GM21786 (cell line): ENCODE measurements around the gene TEX12.
"Not testable (repeated sequence)": the region's sequence is repeated elsewhere in the genome, so short reads cannot be mapped to it uniquely, and the experiment has no call there.

ENCODE experiments used
- ATAC-seq: cut with Tn5 transposase; IDR thresholded peaks from one replicate; pipeline ENCODE4 v1.9.1; 2021; ENCODE audit not compliant: unreplicated experiment

Gene TEX12

GRCh38 chr11:112167145-112167544 is at the start of gene TEX12:
TEX12 (plus strand) TSS chr11:112167372; CDS start chr11:112169269, 1,897 bp downstream.
- ATAC-seq, result no peak

- ATAC-seq, result no peak
Measured at GRCh38 chr11:112118176-112118575, 49.0 kb upstream of the TEX12 start.

GRCh38 chr11:112121981-112122615 is 45.1 kb upstream of the TEX12 start:
- ATAC-seq, result no peak

- no peak for ATAC-seq
Measured at GRCh38 chr11:112123129-112123528, 44.0 kb upstream of the TEX12 start.

- no peak for ATAC-seq
Measured at GRCh38 chr11:112127056-112127455, 40.1 kb upstream of the TEX12 start.

DNA sequence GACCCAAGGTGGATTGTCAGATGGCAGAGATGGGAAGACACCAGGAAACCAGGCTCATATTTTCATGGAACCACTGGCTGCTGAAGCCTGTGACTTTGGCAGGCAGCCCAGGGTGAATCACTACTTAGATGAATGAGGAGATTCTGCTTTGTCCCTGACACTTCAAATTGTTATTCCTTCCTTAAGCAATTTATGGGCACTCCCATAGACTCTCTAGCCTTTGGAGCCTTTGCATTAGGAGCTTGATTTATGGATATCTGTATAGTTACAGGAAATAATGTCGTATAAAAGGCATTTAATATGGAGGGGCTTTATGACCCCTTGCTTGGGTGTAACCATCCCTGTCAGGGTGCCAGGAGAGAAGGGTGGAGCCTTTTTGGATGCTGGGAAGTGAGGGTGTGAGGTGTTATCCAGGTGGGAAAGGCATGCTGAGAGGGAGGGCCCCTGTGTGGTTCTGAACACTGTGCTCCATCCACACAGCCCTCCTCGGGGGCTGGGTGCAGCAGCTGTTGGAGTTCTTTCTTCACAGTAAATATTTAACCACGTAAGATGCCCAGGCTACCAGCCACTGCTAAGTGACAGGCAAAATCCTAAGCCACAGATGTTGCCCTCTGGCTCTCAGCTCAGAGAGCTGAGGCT is 38.6 kb upstream of the TEX12 start:
- no peak for ATAC-seq

DNA sequence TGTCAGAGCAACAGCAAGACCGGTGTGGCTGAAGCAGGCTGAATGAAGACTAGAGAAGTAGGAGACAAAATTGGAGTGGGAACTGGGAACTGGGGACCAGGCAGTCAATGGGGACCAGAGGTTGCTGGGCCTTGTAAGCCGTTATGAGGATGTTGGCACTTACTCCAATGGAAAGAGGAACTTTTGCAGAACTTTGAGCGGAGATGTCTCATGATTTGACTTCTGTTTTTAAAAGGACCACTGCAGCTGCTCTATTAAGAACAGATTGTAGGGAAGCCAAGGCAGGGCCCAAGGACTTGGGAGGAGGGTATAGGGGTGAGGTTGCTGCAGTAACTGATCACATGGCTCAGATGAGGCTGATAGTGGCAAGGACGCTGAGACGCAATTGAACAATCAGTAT is 37.5 kb upstream of the TEX12 start:
- ATAC-seq, result no peak

DNA sequence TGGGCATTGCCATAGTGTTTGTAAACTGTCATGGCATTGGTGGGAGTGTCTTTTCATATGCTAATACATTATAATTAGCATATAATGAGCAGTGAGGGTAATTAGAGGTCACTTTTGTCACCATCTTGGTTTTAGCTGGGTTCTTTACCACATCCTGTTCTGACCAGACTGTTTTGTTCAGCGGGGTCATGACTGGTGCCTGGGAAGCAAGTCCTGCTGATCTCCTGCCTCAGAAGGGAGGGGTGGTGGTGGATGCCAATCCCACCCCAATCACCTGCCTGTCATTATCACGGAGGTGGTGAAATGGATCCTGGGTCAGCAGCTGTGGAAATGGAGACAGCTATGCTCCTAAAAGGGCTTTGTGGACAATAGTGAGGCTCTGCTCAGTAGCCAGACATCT is 34.4 kb upstream of the TEX12 start:
- ATAC-seq, result no peak

GRCh38 chr11:112134473-112134872 is 32.7 kb upstream of the TEX12 start:
- no peak for ATAC-seq

- no peak for ATAC-seq
Measured at GRCh38 chr11:112143597-112143996, 23.6 kb upstream of the TEX12 start.

- ATAC-seq, result no peak
Measured at GRCh38 chr11:112150517-112150916, 16.7 kb upstream of the TEX12 start.

- no peak for ATAC-seq
Measured at GRCh38 chr11:112156153-112156955, 10.8 kb upstream of the TEX12 start.

GRCh38 chr11:112156956-112157766 is 10.0 kb upstream of the TEX12 start:
- no peak for ATAC-seq

DNA sequence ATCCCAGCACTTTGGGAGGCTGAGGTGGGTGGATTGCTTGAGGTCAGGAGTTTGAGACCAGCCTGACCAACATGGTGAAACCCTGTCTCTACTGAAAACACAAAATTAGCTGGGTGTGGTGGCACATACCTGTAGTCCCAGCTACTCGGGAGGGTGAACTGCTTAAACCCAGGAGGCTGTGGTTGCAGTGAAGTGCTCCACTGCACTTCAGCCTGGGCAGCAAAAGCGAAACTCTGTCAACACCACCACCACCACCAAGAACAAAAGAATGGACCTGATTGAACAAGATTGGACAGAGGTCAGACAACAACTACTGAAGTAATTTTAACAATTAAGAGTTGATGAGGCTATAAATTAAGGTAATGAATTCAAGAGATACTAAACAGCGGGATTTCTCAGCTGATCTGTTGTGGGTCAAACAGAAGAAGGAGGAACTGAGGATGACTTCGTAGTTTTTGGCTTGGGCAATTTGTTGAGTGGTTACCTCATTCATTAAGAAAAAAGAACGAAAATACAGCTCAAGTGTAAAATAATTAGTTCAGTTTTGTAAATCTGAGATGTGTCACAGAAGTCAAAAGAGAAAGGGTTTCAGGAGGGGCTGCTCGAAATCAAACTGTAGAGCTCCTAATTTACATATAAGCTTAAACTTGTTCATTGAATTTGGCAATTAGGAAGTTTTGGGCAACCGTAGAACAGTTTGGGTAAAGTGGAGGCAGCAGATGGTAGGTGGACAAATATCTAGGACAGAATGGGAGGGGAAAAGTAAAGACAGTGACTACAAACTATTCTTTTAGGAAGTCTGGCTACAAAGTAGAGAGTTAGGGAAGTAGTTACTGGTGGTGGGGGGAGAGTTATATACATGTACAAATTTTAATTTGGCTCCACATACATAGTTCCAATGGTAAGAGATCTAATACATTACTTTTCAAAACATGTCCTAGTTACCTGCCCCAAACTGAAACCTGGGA is 7.8 kb upstream of the TEX12 start:
- ATAC-seq, result no peak

DNA sequence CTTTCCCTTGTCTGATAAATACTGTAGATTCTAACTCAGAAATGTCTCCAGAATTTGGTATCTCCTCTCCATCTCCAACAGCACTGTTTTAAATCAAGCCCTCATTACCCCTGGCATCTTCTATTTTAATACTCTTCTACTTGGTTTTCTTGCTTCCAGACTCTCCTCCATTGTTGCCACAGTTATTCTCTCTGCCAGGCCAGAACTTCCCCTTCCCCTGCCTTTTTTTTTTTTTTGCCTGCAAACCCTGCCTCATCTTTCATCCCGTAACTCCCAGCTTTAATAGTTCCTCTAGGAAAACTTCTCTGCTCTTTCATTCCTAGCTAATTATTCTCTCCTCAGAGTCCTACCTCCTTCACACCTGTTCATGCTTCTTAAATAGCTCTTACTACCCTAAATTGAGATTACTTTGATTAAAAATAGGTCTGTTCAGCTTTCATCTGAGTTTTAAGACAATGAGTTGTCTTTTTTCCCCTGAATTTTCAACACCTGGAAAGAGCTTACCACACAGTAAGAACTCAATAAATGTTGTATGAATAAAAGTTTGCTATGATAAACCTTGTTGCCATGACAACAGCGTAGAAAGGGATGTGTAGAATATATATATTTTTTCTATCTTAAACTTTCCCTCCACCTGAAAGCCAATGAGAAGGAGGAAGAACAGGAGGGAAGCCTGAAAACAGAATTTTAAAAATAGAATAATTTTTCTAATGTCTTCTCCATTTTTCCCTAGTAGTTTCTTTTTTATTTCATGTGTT is 6.9 kb upstream of the TEX12 start:
- ATAC-seq, result no peak

GRCh38 chr11:112161012-112161411 is 6.2 kb upstream of the TEX12 start:
- no peak for ATAC-seq

GRCh38 chr11:112162200-112162599 is 5.0 kb upstream of the TEX12 start:
- not testable (repeated sequence) for ATAC-seq

- ATAC-seq, result no peak
Measured at GRCh38 chr11:112162761-112163546, 4.2 kb upstream of the TEX12 start.
